Measurements from ENCODE around the gene CUTA.
"Not testable (repeated sequence)": the region's sequence is repeated elsewhere in the genome, so short reads cannot be mapped to it uniquely, and the experiment has no call there.

The CUTA gene

DNA sequence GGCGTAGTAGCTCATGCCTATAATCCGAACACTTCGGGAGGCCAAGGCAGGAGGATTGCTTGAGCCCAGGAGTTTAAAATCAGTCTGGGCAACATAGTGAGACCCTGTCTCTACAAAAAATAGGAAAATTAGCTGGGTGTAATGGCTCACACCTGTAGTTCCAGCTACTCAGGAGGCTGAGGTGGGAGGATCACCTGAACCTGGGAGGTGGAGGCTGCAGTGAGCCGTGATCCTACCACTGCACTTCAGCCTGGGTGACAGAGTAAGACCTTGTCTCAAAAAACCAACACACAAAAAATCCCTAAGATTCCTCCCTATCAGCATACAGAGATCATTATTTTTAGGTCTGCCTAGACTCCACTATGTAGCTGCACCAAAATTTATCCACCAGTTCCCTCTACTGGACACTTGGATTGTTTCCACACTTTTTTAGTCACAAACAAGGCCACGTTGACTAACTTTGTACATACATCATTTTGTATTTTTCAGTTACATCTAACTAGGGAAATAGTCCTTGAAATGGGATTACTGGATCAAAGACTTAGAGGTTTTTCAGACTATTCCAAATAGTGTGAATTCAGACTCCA is 10.7 kb downstream of the CUTA start:
- Histone ChIP-seq H3K4me3 (ENCODE audit: low read depth, low read length) (no peak overlapping the region), H3K27me3 (ENCODE audit: control insufficient read depth, insufficient read depth, low read length) (no peaks in the 10 kb centered on the region), H3K9ac (ENCODE audit: low read depth, low read length) (no peak overlapping the region), H3K36me3 (ENCODE audit: control insufficient read depth, insufficient read depth, low read length) (peaks cover 42% of the 10 kb centered on the region), H3K4me1 (ENCODE audit: control insufficient read depth, insufficient read depth, low read length) (peaks cover 5% of the 10 kb centered on the region), H3K9me3 (ENCODE audit: control insufficient read depth, insufficient read depth, low read length) (no peaks in the 10 kb centered on the region)

DNA sequence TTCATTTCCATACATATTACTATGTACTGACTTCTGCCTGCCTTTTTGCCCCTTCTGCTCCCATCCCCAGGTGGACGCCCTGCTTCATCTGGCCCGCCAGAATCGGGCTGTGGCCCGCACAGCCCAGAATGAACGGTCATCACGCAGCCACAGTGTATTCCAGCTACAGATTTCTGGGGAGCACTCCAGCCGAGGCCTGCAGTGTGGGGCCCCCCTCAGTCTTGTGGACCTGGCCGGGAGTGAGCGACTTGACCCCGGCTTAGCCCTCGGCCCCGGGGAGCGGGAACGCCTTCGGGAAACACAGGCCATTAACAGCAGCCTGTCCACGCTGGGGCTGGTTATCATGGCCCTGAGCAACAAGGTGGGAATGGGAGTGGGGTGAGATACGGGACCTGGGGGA is 11.8 kb downstream of the CUTA start:
- H3K36me3 ChIP-seq (ENCODE audit: control insufficient read depth, insufficient read depth, low read length), result peaks cover 42% of the 10 kb centered on the region
- H3K27me3 ChIP-seq (ENCODE audit: control insufficient read depth, insufficient read depth, low read length), result no peaks in the 10 kb centered on the region
- H3K9me3 ChIP-seq (ENCODE audit: control insufficient read depth, insufficient read depth, low read length), result no peaks in the 10 kb centered on the region
- no peak overlapping the region for H3K4me3 ChIP-seq (ENCODE audit: low read depth, low read length)
- no peak overlapping the region for H3K9ac ChIP-seq (ENCODE audit: low read depth, low read length)
- peaks cover 5% of the 10 kb centered on the region for H3K4me1 ChIP-seq (ENCODE audit: control insufficient read depth, insufficient read depth, low read length)

DNA sequence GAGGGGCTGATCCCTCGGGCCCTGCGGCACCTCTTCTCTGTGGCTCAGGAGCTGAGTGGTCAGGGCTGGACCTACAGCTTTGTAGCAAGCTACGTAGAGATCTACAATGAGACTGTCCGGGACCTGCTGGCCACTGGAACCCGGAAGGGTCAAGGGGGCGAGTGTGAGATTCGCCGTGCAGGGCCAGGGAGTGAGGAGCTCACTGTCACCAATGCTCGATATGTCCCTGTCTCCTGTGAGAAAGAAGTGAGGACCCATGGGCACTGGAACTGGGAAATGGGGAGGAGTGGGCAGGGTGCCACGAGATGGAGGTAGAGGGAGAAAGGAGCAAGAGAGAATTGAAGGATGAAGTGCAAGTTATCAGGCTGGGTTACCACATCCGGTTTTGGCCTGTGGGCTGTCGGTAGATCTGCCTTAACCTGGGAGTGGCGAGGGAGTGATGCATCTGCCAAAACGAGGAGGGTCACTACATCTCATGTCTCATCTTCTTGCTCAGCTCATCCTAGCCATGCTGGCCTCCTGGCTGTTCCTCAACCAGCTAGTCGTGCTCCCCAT is 12.4 kb downstream of the CUTA start:
- Histone ChIP-seq H3K36me3 (ENCODE audit: control insufficient read depth, insufficient read depth, low read length) (peaks cover 42% of the 10 kb centered on the region), H3K4me1 (ENCODE audit: control insufficient read depth, insufficient read depth, low read length) (peaks cover 5% of the 10 kb centered on the region), H3K9me3 (ENCODE audit: control insufficient read depth, insufficient read depth, low read length) (no peaks in the 10 kb centered on the region), H3K9ac (ENCODE audit: low read depth, low read length) (no peak overlapping the region), H3K4me3 (ENCODE audit: low read depth, low read length) (no peak overlapping the region), H3K27me3 (ENCODE audit: control insufficient read depth, insufficient read depth, low read length) (no peaks in the 10 kb centered on the region)

DNA sequence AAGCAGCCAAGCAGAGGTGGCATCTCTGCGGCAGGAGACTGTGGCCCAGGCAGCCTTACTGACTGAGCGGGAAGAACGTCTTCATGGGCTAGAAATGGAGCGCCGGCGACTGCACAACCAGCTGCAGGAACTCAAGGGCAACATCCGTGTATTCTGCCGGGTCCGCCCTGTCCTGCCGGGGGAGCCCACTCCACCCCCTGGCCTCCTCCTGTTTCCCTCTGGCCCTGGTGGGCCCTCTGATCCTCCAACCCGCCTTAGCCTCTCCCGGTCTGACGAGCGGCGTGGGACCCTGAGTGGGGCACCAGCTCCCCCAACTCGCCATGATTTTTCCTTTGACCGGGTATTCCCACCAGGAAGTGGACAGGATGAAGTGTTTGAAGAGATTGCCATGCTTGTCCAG is 13.0 kb downstream of the CUTA start:
- peaks cover 5% of the 10 kb centered on the region for H3K4me1 ChIP-seq (ENCODE audit: control insufficient read depth, insufficient read depth, low read length)
- peaks cover 46% of the 10 kb centered on the region for H3K36me3 ChIP-seq (ENCODE audit: control insufficient read depth, insufficient read depth, low read length)
- H3K9me3 ChIP-seq (ENCODE audit: control insufficient read depth, insufficient read depth, low read length), result no peaks in the 10 kb centered on the region
- no peak overlapping the region for H3K9ac ChIP-seq (ENCODE audit: low read depth, low read length)
- H3K4me3 ChIP-seq (ENCODE audit: low read depth, low read length), result no peak overlapping the region
- H3K27me3 ChIP-seq (ENCODE audit: control insufficient read depth, insufficient read depth, low read length), result no peaks in the 10 kb centered on the region

DNA sequence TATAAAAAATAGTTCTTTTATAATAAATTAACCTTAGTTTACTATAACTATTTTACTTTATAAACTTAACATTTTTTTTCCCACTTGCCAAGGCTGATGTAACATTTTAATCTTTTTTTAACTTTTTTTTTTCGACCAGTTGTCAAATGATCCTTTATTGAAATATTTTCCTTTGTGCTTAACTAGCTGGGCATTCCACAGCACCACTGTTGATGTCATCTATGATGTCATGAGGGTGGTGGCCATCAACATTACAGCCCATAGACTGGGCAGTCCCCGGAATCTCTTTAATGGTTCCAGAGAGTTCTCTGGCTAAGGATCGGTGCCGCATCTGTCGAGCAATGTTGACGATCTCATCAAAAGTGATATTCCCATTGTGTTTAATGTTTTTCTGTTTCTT is 18.0 kb downstream of the CUTA start:
- not testable (repeated sequence) for H3K4me1 ChIP-seq (ENCODE audit: control insufficient read depth, insufficient read depth, low read length); H3K9me3 ChIP-seq (ENCODE audit: control insufficient read depth, insufficient read depth, low read length); H3K9ac ChIP-seq (ENCODE audit: low read depth, low read length); H3K4me3 ChIP-seq (ENCODE audit: low read depth, low read length); H3K27me3 ChIP-seq (ENCODE audit: control insufficient read depth, insufficient read depth, low read length)
- H3K36me3 ChIP-seq (ENCODE audit: control insufficient read depth, insufficient read depth, low read length), result peaks cover 40% of the 10 kb centered on the region

DNA sequence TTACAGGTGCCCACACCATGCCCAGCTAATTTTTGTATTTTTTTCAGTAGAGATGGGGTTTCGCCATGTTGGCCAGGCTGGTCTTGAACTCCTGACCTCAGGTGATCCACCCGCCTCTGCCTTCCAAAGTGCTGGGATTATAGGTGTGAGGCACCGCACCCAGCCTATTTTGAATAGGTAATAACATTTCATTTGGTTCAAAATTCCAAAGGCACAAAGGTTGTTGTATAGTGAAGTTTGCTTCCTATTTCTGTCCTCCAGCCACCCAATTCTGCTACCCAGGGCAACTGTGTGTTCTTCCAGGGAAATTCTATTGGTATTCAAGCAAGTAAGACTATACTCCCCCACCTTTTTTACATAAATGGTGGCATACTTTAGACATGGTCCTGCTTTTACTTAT is 19.3 kb downstream of the CUTA start:
- H3K9ac ChIP-seq (ENCODE audit: low read depth, low read length); H3K4me3 ChIP-seq (ENCODE audit: low read depth, low read length): not testable (repeated sequence)
- peaks cover 27% of the 10 kb centered on the region for H3K36me3 ChIP-seq (ENCODE audit: control insufficient read depth, insufficient read depth, low read length)

DNA sequence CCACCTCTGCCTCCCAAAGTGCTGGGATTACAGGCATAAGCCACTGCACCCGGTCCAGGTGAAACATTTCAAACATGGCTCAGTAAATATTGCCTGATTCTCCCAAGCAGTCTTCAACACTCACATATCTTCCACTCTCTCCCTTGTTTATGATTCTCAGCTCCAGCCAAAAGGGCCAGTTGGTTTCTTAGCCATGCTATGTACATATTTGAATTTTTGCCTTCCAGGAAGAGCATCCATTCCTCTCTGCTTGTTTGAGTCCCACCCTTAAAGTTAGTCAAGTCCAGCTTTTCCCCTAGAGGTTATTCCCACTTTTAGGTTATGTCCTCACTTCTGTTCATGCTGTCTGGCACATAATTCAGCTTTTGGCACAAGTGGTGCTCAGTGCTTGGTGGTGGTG is 20.4 kb downstream of the CUTA start:
- H3K36me3 ChIP-seq (ENCODE audit: control insufficient read depth, insufficient read depth, low read length), result peaks cover 20% of the 10 kb centered on the region
- H3K27me3 ChIP-seq (ENCODE audit: control insufficient read depth, insufficient read depth, low read length), result no peaks in the 10 kb centered on the region
- H3K4me3 ChIP-seq (ENCODE audit: low read depth, low read length), result no peak overlapping the region
- no peak overlapping the region for H3K9ac ChIP-seq (ENCODE audit: low read depth, low read length)
- H3K9me3 ChIP-seq (ENCODE audit: control insufficient read depth, insufficient read depth, low read length), result no peaks in the 10 kb centered on the region
- peaks cover 6% of the 10 kb centered on the region for H3K4me1 ChIP-seq (ENCODE audit: control insufficient read depth, insufficient read depth, low read length)

More for the DNA sequence above, 19.3 kb downstream of the CUTA start:
- H3K27me3 ChIP-seq (ENCODE audit: control insufficient read depth, insufficient read depth, low read length); H3K4me1 ChIP-seq (ENCODE audit: control insufficient read depth, insufficient read depth, low read length); H3K9me3 ChIP-seq (ENCODE audit: control insufficient read depth, insufficient read depth, low read length): not testable (repeated sequence)

DNA sequence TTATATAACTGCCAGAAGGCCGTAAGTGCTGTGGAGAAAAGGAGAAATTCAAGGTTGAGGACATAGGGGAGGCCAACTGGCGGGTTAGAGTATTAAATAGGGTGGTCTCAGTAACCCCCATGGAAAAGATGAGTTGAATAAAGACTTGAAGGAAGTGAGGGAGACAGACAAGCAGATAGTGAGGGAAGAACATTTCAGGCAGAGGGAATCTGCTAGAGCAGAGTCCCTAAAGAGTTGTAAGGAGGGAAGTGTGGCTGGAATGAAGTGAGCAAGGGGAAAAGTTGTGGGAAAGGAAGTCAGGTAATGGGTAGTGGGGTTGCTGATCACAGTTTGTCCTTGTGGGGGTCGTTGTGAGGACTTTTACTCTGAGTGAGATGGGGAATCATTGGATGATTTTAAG is 24.9 kb downstream of the CUTA start:
- no peak overlapping the region for H3K9ac ChIP-seq (ENCODE audit: low read depth, low read length)
- H3K9me3 ChIP-seq (ENCODE audit: control insufficient read depth, insufficient read depth, low read length), result no peaks in the 10 kb centered on the region
- H3K4me3 ChIP-seq (ENCODE audit: low read depth, low read length), result peak overlapping the region; percentile 82
- peaks cover 11% of the 10 kb centered on the region for H3K4me1 ChIP-seq (ENCODE audit: control insufficient read depth, insufficient read depth, low read length)
- H3K36me3 ChIP-seq (ENCODE audit: control insufficient read depth, insufficient read depth, low read length), result peaks cover 3% of the 10 kb centered on the region
- H3K27me3 ChIP-seq (ENCODE audit: control insufficient read depth, insufficient read depth, low read length), result no peaks in the 10 kb centered on the region

DNA sequence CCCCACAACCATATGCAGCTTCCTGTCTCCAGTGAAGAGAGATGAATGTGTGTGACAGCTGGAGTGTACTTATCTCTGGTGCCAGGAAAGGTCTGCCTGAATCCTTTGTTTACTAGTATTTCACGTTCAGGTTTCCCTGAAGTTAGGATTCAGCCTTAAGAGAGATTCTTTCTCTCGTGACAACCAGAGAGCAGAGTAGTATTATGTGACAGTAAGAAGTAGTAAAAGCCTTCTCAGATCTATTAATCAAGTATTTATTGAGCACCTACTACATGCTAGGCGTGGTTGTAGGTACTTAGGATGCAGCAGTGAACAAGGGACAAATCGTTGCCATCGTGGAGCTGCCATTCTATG is 25.3 kb downstream of the CUTA start:
- Histone ChIP-seq H3K36me3 (ENCODE audit: control insufficient read depth, insufficient read depth, low read length) (no peaks in the 10 kb centered on the region), H3K9ac (ENCODE audit: low read depth, low read length) (peak overlapping the region; percentile 51), H3K4me1 (ENCODE audit: control insufficient read depth, insufficient read depth, low read length) (peaks cover 11% of the 10 kb centered on the region), H3K4me3 (ENCODE audit: low read depth, low read length) (peak overlapping the region; percentile 82), H3K9me3 (ENCODE audit: control insufficient read depth, insufficient read depth, low read length) (no peaks in the 10 kb centered on the region), H3K27me3 (ENCODE audit: control insufficient read depth, insufficient read depth, low read length) (no peaks in the 10 kb centered on the region)

DNA sequence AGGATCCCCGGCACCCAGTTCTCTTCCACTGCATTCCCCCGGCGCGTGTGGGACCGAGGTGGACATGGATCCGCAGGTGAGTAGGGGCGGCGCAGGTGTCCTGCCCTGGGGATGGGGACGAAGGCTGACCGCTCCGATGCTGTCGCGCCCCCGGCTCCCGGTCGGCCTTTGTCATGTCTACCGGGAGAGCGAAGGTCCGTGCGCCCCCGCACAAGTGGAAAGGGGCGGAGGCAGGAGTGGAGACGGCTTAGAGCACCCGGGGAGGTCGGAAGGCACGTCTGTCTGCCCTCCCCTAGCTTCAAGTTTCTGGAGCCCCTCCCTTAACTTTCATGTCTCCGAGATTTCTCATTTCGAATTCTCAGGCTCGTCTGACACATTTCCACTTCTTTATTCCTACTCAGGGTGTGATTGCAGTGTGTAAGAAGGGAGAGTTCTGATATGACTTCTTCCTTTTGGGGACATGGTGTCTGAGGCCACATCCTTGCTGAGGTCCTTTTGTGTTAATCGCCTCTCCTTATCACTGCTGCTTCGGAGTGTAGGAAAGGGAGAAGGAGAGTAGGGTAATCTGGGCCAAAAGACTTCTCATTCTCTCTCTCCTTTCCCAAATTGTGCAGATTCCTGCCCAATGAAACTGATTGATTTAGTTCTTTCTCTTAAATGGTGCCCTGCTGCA is 25.8 kb downstream of the CUTA start:
- H3K9me3 ChIP-seq (ENCODE audit: control insufficient read depth, insufficient read depth, low read length), result no peaks in the 10 kb centered on the region
- H3K4me1 ChIP-seq (ENCODE audit: control insufficient read depth, insufficient read depth, low read length), result peaks cover 11% of the 10 kb centered on the region
- peak overlapping the region; percentile 51 for H3K9ac ChIP-seq (ENCODE audit: low read depth, low read length)
- peak overlapping the region; percentile 82 for H3K4me3 ChIP-seq (ENCODE audit: low read depth, low read length)
- no peaks in the 10 kb centered on the region for H3K36me3 ChIP-seq (ENCODE audit: control insufficient read depth, insufficient read depth, low read length)
- H3K27me3 ChIP-seq (ENCODE audit: control insufficient read depth, insufficient read depth, low read length), result no peaks in the 10 kb centered on the region

DNA sequence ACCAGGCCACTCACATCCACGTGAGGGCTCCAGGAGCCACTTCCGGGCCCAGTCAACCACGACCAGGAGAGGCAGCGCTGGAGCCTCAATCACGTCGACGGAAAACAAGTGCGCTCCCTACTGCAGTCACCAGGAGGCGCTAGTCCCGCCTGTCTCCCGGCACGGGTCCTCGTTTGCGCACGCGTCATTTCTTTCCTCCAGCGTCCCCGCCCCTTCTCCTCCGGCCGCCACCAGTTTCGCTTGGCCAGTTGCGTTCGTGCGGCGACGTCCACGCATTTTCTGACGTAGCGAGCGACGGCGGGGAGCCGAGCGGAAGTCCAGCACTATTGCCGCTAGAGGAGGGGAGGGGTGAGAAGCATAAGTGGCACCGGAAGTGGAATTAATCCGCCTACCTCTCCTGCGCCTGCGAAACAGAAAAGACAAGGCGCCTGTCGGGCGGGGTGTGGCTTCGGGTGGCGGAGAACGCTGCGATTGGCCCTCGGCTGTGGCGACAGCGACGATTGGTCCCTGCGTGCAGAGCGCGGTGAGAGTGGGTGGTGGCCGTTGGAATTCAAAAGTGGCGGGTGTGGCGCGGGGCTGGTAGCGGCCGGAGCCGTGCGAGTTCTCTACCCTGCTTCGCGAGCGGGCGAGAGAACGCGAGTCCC is 26.5 kb downstream of the CUTA start, which contains the start of gene KIFC1:
Gene KIFC1, plus strand, starts transcription at position 546 of the 644 bp plus-strand sequence. CDS start 163 bp downstream, outside the sequence.
- Histone ChIP-seq H3K4me1 (ENCODE audit: control insufficient read depth, insufficient read depth, low read length) (peaks cover 11% of the 10 kb centered on the region), H3K9ac (ENCODE audit: low read depth, low read length) (peak within 1 kb of the TSS; percentile 51), H3K4me3 (ENCODE audit: low read depth, low read length) (peak within 1 kb of the TSS; percentile 82), H3K9me3 (ENCODE audit: control insufficient read depth, insufficient read depth, low read length) (no peaks in the 10 kb centered on the region), H3K27me3 (ENCODE audit: control insufficient read depth, insufficient read depth, low read length) (no peaks in the 10 kb centered on the region), H3K36me3 (ENCODE audit: control insufficient read depth, insufficient read depth, low read length) (no peaks in the 10 kb centered on the region)

Data from iPS-15b (cell line).